ENCODE data around the gene CACNA2D3.
"Not testable (repeated sequence)": the region's sequence is repeated elsewhere in the genome, so short reads cannot be mapped to it uniquely, and the experiment has no call there.

Gene CACNA2D3

DNA sequence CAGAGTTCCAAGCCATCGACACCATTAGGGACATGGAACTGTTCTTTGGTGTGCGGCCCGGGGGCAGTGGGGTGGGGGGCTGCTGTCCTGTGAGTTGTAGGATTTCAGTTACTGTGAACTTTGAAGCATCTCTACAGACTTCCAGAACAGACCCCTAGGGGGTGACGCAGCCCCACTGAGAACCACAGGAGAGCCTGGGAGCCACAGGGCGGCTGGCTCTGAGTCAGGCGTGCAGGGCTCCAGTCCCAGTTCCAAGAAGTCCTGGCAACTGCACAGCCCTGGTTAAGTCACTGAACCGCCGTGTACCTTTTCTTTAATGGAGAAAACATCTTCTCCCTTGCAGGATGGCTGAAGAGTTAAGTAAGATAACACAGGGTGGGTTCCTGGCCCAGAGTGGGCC lies 829.1 kb downstream of the CACNA2D3 start:
- no peak for DNase-seq

DNA sequence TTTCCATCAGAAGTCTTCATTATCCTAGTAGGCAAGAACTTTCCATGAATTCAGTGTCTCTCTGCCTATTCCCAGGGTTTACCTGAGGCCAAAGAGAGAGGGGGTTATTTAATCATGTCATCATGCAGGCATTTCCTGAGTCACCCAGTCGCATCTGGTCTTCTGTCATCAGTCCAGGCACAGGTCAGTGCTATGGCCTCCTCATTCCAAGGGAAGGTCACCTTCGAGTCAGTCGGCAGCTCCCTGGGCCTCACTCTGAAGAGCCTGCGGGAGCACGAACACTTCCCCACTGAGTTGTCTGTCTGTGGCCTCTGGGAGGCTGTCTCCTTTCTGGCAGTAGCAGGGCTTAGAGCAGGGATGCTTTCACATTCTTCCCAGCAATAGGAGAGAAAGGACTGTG lies 831.7 kb downstream of the CACNA2D3 start:
- DNase-seq: no peak

DNA sequence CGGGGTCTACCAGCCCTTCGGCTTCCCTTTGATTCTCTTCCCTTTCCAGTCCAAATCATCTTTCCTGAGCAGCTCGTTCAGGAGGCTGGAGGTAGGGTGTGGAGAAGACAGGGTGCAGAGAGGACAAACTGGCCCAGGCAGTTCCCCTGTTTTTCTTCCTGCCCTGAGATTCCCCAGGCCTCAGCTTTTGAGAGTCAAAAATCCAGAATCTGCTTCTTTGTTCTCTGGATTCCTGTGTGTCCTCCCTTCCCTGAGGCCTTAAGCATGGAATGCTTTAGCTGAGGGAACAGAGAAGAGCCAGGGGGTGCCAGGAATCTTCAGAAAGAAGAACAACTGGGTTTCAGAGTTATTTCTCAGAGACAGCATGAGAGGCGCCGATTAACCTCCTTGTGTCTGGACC lies 832.2 kb downstream of the CACNA2D3 start:
- no peak for DNase-seq

DNA sequence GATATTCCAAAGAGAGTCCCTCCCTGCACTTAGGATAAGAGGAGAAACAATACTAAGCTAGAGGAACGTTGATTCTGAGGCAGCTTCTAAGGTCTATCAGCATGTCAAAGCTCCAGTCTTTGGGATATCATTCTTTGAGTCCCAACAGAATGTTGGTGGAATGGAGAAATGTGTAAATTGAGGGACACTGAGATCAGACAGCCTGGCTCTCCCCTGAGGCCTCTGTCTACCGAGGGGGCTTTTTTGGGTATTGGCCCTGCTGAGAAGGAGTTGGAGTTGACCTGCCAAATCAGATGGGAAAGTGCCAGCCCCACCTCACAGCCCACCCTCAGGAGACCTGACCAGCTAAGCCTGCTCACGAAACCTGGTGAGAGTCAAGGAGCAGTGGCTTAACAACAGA lies 833.1 kb downstream of the CACNA2D3 start:
- DNase-seq: no peak

DNA sequence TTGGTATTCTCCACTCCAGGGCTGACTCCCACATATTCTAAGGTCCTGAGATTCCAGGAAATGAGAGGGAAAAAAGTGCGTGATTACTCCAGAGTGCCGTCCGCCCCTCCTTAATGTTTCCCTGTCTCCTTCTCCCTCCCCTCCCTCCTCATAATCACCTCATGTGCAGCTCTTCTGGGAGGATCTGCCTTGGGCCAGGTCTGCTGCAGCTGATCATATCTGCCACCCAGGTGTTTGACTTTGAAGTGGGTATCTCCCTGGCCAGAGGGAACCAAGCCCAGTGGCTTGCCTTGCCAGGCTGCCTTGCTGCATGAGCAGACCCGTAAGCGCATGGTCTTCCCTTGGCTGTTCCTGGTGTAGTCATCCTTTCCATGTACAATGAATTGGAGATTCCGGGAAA lies 833.6 kb downstream of the CACNA2D3 start:
- no peak for DNase-seq

DNA sequence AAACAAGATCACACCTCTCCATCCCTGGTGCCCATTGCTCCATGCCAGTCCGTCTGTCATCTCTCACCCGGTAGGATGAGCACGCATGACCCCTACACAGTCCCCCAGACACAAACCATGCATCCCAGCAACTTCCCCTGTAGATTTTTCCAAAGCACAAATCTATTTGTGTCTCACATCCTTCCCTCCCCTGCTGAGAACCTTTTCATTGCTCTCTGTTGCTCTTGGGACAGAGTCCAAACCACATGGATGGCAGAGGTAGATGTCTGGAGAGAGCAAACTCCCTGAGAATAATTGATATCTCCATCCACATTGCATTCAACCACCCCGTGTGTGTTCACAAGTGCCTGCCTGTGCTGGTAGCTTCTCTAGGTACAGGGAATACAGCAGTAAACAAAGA lies 835.4 kb downstream of the CACNA2D3 start:
- DNase-seq: no peak

DNA sequence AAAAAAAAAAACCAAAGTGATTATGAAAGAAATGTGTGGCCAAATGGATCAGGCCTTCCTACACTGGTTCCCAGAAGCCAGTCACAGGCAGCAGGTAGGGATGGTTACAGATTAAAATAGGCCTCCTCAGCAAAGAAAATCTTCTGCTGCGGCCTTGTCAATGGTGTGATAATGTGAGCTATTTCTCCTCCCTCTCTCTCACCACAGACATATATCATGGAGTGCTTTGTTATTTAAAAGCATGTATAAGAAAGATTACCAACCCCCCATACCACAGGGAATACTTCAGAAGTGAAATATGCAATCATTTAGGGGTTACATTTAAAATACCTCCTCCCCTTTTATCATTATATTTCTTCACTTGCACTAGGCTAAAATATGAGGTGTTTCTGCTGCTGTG lies 837.7 kb downstream of the CACNA2D3 start:
- DNase-seq: no peak

DNA sequence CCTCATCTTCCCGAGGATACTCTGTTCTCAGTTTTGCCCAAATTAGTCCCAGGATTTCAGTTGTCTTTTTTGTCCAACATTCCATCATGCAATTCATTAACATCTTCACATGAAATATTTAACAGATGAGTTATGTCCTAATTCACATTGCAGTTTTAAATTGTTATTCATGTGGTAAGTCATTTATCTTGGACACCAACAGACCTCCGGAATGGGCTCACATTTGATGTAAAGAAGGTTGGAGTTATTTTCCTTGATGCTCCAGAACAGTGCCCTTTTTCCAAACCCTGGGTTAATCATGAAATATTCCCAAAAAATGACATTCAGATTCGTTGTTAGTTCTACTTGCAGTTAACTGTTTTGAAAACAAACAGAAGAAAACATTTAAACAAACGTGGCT lies 838.3 kb downstream of the CACNA2D3 start:
- DNase-seq: no peak

DNA sequence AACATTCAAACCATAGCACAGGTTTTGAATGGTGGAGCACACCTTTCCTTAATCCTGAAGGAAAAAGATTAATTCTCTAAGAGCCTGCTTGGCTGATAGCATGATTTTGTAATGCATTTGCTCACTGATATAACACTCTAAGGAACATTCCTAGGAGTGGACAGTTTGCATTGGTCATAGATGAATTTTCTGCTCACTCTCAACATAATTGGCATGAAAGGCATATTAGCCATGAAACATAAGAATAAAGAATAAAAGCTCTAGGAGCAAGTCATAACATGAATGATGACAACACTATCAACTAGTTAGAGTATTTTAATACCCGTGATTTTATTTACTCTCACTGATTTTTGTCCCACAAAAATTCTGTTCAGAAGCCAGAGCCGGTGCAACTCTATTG lies 839.8 kb downstream of the CACNA2D3 start:
- no peak for DNase-seq

DNA sequence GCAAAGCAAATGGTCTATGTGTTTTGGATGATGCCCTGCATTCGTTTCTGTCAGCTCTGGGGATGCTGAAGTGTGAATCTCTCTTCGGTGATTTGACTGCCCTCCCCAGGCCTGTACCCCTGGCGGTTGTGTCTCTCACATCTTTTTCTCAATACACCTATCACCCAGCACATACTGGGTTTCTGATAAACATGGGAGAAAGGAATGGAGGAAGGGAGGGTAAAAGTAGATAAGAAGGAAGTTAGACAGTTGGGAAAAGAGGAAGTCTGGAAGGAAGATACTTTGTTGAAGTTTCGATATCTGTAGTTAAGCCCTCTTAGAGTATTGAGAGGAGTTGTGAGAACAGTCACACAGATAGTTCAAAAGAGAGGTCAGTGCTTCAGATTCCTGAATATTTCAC lies 841.3 kb downstream of the CACNA2D3 start:
- DNase-seq: no peak

DNA sequence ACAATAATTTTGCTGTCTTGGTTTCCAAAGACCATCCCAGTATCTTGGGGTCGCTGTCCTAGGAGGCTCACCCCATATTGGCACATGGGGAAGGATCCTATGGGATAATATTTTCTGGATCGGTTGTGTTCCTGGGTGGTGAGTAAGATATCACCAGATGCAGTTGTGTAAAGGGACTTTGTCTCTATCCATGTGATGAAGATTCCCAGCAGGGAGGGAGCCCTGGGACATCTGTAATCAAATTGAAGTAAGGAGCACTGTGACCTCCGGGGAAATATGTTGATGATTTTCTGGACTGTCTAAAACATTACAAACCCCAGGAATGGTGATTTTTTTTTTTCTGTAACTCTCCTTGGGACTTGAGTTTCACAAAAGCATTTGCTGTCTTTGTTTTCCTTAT lies 841.7 kb downstream of the CACNA2D3 start:
- DNase-seq: no peak

DNA sequence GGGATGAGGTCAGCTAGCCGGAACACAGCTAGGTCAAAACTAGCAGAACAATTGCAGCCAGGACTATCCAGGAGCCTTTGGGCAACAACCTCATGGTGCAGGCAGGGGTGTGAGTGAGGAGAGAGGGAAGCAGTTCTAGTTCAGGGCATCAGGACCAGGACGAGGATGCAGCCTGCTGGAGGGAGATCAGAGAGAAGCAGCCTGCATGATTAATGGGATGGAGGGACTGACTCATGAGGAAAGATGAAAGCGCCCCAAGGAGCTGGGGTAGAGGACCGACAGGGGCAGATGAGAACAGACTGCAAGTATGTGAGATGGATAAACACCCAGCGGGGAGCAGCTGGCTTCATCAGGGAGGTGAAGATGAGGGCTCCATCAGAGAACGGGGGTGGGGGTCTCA lies 843.4 kb downstream of the CACNA2D3 start:
- no peak for DNase-seq

DNA sequence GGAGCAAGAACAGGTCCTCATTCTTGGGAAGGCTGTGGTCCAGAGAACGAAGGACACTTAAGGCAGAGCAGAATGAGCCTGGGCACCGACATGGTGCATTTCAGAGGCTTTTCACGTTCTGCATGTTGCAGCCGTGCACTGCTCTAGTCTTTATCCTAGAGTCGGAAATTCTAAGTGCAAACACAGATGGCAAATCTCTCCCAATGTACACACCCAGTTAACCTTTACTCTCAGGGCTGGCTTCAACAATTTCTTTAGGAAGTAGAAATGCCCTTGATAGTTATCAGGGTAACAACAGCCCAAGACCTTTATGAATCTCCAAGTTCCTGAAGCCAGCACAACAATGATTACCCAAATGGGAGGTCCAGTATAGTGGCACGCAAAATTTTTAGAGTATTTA lies 844.6 kb downstream of the CACNA2D3 start:
- DNase-seq: no peak

DNA sequence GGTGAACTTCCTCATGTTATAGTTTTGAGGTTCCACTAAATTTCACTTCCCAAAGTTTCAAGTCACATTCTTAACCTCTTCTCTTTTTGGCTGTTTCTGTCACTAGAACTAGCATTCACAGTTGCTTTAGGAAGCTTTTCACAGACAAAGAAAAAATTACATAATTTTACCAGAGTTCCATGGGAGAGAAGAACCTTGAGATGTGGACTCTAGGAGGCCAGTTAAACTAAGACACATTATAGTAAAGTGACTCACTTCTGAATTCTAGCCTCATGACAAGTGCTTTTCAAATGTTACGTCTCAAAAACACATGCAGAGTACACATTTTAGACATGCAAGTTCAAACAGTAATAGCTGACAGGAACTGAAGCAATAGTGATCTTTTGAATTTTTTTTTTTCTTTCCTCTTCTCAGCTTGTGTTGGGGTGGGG lies 845.4 kb downstream of the CACNA2D3 start:
- no peak for DNase-seq

DNA sequence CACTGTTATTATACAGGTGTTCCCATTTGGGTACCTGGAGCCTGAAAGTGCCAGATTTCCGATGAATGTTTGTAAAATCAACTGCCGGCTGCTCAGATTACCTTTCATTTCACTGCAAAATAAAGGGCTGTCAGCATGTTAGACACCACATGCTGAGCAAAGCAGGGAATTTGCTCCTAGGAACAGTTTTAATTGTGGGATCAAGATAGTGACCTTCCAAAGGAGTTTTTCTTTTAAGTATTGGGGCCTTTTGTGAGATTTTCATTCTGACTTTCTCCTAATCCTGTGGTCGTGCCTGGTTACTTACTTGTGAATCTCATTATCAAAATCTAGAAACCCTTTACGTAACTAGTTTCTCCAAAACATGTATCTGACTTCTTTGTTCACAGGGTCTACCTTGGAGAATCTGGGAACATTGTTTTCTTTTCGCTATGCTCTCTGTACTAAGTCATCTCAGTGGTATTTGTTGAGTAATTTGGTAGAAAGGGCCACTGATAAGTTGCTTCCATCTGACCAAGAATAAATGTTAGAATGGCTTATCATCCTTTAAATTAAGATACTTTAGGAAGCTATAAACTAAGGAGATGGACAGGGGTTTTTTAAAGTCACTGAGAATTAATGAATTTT lies 846.3 kb downstream of the CACNA2D3 start:
- DNase-seq: no peak

DNA sequence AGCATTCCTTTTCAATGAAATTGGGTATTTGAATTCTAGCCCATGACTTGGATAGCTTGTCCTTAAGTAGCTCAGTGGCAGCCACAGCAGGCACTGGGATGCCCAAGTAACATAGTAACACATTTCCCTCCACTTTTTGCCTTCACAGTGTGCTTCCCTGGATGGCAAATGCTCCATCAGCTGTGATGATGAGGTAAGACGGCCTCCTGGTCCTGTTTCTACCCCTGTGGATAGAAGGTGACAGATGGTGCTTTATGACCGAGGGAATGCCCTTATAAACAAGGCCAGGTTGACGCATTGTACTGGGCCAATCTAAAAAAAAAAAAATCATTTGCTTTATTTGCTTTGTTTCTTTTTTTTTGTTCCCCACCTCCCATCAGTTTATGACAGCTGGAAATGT lies 847.3 kb downstream of the CACNA2D3 start:
- DNase-seq: no peak

DNA sequence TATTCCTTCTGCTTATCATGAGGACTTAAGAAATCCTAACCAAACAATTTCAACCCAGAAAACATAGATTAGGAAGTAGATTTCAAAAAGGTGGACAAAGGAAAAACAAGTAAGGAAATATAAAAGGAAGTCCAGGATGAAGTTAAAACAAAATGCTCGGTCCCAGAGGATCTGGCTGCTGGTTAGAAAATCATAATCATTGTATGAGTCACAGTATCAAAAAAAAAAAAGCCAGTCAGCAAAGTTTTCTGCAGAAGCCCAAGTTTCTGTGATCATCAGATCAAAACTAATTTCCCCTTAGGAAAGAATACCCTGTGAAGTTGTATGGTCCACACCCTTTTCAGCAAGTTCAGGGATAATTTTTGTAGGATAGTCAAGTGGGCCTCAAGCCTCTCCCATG lies 848.5 kb downstream of the CACNA2D3 start:
- no peak for DNase-seq

DNA sequence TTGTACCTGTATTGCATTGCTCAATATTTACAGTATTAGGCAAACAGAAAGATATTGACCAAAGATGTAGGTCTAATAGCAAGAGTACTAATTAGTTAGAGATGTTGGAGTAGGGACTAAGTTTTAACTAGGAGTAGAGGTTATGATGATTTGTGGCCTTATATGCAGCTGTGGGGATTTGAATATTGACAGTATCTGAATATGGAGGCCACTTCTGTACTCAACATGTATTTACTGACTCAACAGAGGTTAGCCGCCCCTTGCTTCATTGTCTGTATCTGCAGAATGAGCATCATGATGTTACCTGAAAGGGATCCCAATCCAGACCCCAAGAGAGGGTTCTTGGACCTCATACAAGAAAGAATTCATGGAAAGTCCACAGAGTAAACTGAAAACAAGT lies 855.1 kb downstream of the CACNA2D3 start:
- no peak for DNase-seq

DNA sequence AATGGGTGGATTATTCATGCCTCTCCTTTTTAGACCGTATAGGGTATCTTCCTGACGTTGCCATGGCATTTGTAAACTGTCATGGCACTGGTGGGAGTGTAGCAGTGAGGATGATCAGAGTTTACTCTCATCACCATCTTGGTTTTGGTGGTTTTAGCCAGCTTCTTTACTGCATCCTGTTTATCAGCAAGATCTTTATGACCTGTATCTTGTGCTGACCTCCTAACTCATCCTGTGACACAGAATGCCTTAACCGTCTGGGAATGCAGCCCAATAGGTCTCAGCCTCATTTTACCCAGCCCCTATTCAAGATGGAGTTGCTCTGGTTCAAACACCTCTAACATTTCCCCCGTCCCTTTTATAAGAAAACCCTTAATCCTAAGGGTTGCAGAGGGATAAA lies 855.6 kb downstream of the CACNA2D3 start:
- DNase-seq: not testable (repeated sequence)

DNA sequence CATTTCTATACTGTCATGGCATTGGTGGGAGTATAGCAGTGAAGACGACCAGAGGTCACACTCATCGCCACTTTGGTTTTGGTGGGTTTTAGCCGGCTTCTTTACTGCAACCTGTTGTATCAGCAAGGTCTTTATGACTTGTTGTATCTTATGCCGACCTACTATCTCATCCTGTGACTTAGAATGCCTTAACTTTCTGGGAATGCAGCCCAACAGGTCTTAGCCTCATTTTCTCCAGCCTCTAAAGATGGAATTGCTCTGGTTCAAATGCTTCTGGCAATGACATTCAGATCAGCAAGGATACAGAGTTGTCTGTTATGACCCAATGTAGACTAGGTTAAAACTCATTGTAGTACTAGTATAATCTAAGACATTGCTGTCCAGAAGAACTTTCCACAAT lies 860.5 kb downstream of the CACNA2D3 start:
- no peak for DNase-seq

DNA sequence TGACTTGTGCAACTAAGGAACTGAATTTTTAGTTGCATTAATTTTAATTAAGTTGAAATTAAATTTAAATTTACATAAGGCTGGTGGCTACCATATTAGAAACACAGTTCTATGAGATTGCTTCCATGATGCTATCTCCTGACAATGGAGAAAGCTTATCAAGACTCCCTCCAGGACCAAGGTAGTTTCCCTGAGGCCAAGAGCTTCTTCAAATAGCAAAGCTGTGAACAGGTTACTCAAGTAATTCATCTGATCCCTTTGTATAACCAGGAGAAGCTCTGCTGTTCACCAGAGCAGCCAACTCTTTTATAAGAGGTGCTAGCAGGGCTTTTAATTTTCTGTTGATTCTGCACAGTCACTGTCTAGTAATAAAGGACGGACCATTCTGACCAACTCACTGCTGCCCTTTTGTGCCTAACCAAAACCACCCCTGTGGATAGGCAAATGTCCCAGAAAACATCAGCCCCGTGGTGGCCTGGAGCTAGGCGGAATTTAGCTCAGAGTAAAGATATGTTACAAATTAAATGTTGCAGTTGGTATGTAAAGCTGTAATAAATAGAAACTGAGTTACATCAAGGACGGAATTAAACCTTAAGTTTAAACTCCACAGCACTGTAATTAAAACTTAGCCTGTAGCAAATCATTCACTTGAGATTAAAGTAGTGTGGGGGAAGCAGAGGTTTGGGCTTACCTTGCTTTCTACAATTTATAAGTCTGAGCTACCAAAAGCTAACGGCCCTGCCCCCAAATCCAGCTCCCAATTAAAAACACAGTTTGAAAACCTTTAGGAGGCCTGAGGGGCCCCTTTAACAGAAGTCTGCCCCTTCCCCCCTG lies 861.1 kb downstream of the CACNA2D3 start:
- DNase-seq: no peak

DNA sequence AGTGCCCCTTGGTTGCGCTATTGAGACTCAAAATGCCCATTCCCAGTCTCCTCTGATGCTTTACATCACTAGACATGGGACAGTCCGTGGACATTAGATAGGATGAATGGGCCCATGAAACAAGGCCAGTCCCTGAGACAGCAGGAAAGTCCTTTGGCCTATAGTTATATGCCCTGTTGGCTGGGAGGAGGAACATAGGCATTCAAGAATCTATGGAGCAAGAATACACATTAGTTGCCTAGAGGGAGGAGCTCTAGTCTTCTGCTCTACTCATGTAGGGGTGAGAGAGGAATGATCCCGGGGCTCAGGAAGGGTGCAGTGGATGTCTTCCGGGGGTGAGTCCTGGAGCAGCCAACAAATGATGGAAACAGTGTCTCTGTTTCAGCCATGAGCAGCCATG lies 863.5 kb downstream of the CACNA2D3 start:
- DNase-seq: no peak

DNA sequence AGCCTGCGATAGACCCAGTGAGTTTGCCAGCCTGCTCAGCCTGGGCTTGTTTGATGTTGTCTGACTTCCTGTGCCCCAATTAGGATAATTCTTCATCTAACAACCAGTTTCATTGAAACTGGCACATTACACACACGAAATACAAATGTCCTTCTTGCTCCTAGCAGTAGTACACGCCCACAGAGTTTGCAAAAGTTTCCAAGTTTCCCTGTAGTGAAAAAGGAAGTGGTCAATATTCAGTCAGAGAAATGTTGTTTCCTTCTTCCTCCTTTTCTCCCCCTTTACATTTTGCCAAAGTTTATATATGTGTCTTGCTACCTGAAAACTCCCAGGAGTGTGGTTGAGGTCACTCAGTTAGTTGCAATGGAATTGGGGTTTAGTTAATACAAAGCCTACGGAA lies 863.9 kb downstream of the CACNA2D3 start:
- no peak for DNase-seq

DNA sequence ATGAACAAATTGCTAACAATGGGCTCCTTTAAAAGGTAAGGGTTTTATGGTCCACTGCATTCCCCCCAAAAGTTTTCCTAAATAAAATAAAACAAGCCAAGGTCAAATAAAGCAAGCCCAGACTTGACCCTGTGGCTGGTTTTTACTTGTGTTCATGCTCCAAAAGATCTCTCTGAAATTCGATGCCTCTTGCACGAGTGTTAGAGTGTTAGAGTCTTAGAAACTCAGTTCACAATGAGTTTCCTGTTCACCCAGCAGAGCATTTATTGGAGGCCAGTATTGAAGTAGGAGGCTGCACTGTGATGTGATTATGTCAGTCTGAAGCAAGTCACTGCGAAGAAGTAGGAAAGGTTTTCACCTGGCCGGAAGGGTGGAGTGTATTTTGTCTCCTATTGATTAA lies 865.4 kb downstream of the CACNA2D3 start:
- no peak for DNase-seq

DNA sequence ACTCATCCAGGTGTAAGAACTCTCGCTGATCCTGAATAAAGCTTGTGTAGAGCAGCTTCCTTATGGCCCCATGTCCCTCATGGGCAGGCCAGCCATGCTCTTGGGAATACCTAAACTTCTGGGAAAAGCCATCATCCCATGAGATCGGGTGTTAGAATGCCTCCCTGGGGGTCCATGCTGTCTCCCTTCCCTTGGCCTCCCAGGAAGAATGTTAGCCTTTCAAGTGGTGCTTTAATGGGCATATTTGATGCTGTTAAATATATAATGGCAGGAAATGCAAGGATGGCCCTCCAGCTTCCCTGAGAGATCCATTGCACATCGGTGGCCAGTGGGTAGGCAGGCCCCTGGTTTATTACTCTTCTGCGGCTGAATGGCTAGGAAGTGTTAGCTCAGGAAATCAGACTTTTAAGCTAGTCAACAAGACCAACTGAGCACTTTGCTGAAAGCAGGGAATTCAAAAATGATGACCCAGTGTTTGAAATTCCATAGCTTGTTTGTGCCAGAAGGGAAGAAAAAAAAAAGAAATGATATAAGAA lies 866.0 kb downstream of the CACNA2D3 start:
- no peak for DNase-seq
